HG02588 (cell line): ENCODE measurements around the gene NUDT14.

Experiments used
- ATAC-seq: cut with Tn5 transposase; IDR thresholded peaks from one replicate; pipeline ENCODE4 v1.9.1; 2021; ENCODE audit warnings: mild to moderate bottlenecking, moderate library complexity; ENCODE audit not compliant: unreplicated experiment

NUDT14 gene

DNA sequence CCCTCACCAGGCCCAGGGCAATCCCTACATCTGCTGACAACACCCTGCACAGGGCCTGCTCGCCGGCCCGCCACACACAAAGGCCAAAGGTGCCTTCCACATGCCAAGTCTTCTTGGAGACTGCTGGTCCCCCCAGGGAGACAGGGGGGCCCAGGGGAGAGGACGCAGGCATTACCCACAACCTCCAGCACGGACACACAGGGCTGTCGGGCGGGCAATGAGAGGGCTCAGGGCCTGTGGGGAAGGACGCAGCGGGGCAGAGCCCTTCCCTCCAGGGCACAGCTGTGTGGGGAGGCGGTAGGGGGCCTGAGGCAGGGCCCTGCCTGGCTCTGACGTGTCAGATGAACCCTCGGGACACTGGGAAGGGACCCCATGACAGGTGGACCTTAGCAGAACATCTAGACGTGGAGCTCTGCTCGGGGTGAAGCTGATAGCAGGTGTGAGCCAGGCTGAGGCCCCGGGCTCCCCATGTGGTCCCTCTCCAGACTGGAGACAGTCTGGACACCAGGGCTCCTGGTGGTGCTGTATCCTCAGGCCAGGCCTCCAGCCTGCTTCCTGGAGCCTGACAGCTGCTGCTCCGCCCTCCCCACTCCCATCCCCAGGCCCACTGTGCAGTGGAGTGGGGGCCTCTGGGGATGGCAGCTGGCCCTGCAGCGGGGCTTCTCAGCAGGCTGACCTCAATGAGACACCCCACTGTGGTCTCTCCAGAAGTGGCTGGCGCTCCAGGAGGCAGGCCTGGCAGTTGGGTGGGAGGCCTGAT is 31.6 kb upstream of the NUDT14 start:
- ATAC-seq: no peak

DNA sequence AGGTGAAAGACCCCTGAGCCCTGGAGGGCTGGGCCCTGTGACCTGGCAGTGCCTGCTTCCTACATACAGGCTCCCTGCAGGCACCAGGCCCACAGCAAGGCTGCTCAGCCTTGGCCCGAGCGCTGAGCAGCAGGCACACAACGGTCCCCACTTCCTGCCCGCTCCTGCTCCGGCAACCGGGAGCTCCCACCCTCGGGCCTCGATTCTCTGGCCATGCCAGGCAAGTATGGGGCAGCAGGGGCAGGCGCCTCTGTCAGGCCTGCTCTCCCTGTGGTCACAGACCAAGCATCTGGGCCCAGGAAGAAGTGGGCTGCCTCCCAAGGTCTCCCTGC is 30.6 kb upstream of the NUDT14 start:
- ATAC-seq: no peak

GRCh38 chr14:105211086-105211757 is 30.1 kb upstream of the NUDT14 start:
- no peak for ATAC-seq

GRCh38 chr14:105210266-105211025 is 29.3 kb upstream of the NUDT14 start:
- no peak for ATAC-seq

DNA sequence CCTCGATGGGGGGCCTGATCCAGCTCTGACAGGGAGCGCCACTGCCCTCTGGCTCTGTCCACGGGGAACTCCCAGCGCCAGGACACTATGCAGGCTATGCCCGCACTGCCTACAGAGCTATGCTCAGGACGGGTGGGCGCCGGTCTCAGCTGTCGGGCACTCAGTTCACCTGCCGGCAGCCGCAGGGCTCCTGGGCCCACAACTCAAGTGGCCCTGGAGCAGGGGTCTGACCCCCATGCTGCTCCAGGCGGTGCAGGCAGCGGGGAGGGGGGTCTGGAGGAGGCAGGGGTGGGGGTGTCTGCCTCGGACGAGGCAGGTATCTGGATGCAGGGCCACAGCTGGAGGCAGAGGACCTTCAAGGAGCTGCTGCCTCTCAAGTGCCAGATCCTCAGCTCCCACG is 28.5 kb upstream of the NUDT14 start:
- ATAC-seq: no peak

DNA sequence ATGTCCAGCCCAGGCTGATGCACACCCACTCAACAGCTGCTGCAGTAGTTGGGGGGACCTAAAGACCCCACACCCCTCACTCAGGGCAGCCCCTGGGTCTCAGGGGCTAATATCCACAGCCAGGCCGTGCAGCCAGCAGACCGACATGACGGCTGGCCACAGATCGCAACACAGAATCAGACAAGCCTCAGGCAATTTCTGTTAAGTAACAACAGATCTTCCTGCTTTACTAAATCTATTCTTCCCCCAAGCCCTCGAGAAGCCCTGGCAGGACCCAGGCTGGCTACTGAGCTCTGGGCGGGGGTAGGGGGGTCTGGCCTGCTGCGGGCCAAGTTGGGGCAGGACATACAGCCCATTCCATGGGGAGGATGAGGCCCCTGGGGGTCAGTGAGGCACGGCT is 28.0 kb upstream of the NUDT14 start:
- ATAC-seq: no peak

DNA sequence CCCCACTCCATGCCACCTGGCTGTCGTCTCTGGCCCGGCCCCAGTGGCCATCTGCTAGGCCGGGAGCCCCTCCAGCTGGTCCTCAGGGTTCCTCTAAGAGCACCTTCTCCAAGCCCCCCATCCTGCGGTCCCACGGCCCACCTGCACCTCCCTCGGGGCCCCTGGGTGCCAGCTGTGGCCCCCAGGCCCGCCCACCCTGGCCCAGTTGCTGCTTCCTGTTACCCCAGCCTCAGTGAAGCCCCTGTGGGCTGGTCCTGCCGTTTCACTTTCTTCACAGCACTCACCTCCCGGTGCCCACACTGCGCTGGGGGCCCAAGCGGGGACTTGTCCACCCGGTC is 27.6 kb upstream of the NUDT14 start:
- ATAC-seq: no peak

DNA sequence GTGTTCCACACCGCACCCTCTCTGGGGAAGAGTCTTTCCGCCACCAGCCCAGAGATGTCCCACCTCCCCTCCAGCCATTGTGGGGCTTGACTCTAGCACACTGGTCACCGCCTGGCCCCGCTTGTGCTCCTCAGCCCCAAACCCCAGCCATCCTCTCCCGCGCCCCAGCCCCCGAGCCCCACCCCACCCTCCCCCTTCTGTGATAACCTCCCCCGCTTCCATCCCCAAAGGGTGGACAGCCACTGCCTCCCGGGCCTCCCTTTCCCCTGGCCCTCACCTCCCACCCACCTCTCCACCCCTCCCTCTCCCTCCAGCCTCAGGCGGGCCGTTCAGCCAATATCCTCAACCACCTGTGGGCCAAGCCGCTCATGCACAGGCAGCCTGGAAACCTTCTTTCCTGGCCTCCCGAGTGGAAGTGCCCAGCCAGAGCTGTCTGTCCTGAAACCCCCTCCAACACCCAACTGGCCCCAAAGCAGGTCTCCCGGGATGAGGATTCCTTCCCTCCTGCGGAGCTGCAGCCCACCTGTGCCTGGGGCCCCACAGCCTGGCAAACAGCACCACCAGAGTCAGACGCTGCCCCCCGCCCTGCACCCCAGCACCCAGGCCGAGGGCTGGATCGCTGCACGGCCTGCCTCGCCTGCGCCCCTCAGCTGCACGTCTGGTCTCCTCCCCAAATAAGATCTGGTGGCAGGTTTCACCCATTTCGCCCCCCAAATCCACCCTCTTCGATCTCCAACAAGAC is 27.1 kb upstream of the NUDT14 start:
- no peak for ATAC-seq

GRCh38 chr14:105207460-105207901 is 26.4 kb upstream of the NUDT14 start:
- no peak for ATAC-seq

GRCh38 chr14:105206873-105207272 is 25.8 kb upstream of the NUDT14 start:
- ATAC-seq: no peak

GRCh38 chr14:105205673-105206208 is 24.6 kb upstream of the NUDT14 start:
- ATAC-seq: no peak

- ATAC-seq: no peak
Measured at GRCh38 chr14:105204931-105205672, 24.0 kb upstream of the NUDT14 start.

DNA sequence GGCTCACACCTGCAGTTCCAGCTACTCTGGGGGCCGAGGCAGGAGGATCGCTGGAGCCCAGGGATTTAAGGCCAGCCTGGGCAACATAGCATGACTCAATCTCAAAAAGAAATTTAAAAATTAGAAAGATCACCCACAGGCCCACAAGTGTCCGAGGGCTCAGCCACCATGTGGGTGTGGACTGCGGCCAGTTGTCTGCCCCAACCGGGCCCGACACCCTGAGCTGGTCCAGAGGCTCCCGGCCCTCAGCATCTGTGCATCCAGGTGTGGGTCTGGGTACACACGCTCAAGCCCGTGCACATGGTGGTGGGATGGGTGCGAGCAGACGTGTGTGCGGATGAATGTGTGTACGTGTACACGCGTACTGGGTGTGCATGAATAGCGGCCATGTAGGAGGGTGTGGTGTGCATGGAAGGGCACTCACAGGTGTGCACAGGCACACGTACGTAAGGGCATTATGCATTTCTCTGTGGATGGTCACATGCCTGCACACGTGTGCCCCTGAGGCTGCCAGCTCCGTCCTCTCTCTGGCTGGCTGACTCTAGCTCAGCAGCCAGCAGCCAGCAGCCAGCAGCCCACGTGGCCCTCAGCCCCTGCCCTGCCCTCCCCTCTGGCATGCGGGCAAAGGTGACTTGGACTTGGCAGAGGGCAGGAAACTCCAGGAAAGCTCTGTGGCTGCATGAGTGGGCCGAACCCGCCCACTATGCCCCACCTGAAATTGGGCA is 23.3 kb upstream of the NUDT14 start:
- ATAC-seq: no peak

DNA sequence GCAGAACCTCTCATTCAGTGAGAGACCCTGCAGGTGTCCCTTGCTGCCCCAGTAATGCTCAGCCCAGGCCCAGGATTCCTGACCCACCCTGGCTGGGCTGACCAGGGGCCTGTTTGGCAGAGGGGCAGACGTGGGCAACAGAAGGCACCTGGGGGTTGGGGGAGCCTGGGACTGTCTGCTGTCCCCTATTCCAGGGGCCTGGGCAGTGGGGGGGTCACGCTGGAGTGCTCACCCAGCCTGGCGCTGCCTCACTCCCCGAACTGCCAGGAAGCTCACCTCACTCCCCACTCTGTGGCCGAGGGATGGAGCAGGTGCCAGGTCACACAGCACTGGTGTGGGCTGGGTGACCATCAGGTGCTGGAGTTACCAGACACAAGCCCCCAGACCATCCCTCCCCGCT is 22.6 kb upstream of the NUDT14 start:
- ATAC-seq: no peak

DNA sequence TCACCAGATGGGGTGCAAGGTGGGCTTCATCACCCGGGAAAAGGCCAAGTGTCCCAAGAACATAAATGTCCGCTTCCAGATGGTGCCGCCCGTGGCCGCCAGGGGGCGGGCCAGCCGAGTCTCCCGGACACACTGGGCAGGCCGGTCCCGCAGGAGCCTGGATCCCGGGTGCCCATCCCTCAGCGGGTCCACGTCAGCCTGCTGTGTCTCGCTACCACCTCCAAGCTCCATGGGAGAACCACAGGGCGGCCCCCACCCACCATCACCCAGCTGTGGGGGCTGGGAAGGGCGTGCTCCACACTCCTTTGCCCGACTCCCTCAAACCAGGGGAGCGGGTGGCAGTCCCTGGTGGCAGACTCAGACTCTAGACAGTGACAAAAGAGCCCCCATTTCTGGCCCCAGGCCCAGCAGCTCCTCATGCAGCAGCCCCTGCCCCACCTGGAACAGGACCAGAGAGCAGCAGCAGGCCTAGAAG is 22.0 kb upstream of the NUDT14 start:
- ATAC-seq: no peak

DNA sequence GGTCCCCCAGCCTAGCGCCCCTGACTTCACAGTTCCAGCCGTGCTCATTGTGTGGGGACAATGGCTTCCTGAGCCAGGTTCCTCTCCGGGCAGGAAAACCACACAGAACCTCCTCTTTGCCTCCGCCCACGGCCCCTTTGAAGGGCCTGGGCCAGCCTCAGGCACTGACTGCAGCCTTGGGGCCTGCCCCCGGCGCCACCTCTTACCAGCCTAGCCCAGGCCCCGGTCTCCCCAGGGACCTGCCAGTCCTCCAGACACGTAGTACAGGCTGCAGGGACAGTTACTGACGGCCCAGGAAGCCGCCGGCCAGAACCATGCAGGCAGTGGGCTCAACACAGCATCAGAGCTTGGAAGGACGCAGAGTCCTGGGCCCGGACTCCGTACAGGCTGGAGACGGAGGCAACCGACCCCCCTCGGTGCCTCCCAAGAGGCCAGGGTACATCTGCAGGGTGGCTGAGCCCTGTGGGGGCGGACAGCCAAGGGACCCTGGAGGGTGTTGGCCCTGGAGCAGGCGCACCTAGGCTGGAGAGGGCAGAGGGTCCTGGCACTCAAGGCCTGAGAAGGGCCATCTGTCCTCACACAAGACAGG is 20.9 kb upstream of the NUDT14 start:
- no peak for ATAC-seq

- ATAC-seq: no peak
Measured at GRCh38 chr14:105201156-105201924, 20.2 kb upstream of the NUDT14 start.

DNA sequence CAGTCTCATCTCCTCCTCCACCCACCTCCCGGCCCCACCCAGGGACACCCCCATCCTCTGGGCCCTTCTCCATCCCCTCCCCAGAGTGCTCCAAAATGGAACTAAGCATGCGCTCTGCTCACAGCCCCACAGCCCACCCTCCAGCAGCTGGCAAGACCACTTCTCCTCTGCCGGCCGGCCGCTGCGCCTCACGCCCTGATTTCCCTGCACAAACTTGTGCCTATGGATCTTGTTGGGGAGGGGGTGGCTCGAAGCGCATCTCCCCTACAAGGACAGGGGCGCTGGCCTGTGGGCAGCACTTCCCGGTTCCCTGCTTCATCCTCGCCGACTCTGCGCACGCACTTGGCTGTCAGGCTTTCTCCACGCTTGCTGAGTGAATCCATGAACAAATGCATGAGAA is 19.5 kb upstream of the NUDT14 start:
- ATAC-seq: no peak

DNA sequence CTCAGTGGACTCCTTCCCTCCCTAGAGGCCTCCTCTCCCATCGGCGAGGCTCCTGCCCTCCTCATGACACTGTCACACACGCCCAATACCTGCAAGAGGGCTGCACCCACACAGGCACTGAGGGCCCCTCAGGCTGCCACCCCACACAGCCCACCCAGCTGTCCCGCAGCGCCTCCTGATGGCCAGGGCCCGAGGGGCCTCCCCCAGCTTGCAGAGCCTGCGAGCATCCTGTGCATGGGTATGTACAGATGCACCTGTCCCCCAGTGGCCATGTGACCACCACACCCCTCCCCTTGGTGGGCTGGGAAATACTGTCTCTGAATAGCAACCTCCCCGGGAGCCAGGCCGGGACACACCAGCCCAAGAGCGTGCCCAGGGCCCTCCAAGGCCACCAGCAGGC is 19.0 kb upstream of the NUDT14 start:
- ATAC-seq: no peak
